ENCODE data around the gene NECAB3.

- TF ChIP-seq, protein P1, sequence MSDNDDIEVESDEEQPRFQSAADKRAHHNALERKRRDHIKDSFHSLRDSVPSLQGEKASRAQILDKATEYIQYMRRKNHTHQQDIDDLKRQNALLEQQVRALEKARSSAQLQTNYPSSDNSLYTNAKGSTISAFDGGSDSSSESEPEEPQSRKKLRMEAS (IDR thresholded peaks at IDR 0.05): no peak
- TF ChIP-seq RAD21 (IDR thresholded peaks at IDR 0.05; ENCODE audit: low read depth) (no peak), EP300 (IDR thresholded peaks at IDR 0.05; ENCODE audit: borderline replicate concordance) (no peak)
These were observed 64.7 kb downstream of the NECAB3 start for GRCh38 chr20:33609504-33609903.

Data from Ishikawa (cell line).